ENCODE results near the gene APOA1. TPM values are rescaled to one million over a fixed set of nuclear protein-coding genes. Genes with fewer than 3 reads are reported as not detected.

Gene APOA1
- total RNA-seq, 2 donors from 2014 or later = 91.8 to 120 TPM

DNA sequence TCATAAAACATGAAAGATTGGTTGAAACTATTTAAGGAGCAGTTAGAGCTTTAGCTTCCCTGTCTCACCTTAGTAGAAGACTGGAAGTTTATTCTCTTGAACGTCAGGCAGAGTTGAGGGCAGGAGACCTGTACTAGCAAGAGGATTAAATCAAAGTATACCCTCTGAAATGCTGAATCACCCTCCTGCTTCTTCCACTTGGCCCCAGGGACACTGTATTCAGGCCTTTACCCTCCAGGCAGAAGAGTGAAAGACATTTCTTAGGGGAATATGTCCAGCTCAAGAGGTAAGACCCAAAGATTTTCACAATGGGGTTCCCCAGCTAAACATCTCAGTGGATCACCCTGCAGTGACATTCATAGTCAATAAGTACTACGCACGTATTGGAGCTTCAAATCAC is 26.2 kb downstream of the APOA1 start:
- Mint-ChIP-seq H3K27ac (no peak overlapping the region), H3K36me3 (ENCODE audit: low read depth) (no peaks in the 10 kb centered on the region)
- WGBS, 2 experiments (ENCODE audit: insufficient coverage in 1 of 2, insufficient read length in 1 of 2) = 88 to 91% methylated on average over 3 of the region's 3 CpGs

DNA sequence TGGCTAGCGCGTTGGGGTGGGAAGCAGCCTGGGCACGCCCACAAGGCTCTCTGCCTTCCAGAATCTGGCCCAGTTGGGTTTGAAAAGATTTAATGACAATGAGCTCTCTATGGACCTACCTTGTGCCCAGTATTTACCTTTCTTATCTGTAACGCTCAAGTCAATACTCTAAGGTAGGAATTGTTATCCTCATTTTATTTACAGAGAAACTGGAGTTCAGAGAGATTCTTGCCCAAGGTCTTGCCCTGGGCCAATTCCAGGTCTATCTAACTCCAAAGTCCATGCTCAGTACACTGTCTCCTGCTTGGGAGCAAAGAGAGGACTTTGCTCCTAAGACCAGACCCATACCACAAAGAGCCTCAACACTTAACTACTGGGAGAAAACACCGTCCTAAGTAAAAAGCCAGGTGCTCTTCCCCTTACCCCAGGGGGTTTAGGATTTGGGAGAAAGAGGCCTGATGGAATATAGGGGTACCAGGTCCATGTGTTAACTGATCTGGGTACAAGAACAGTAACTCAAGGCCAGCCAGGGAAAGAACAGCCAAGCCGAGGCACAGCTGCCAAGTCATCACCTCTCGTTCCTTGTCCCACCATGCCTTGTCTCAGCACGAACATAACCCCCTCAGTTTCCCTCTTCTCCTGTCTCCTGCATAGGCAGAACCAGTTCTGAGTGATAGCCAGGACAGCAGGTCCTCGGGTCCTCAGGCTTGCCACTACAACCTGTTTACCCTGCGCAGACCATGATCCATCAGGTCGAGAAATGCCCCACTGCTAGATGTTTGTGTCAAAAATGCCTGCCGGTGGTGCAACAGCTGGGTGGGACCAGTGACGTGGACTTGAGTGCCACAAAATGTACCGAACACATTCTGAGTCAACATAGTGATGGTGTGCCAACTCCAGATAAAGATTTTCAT is 28.9 kb downstream of the APOA1 start:
- H3K9ac ChIP-seq (ENCODE audit: extremely low read depth, low read length, poor library complexity, severe bottlenecking) = no peak overlapping the region
- peak; percentile 18 for DNase-seq
- Mint-ChIP-seq H3K9me3 (no peaks in the 10 kb centered on the region), H3K4me1 (peaks cover 22% of the 10 kb centered on the region), H3K4me3 (no peak overlapping the region), H3K27ac (no peak overlapping the region), H3K36me3 (ENCODE audit: low read depth) (no peaks in the 10 kb centered on the region), H3K27me3 (ENCODE audit: insufficient read depth) (peaks cover 10% of the 10 kb centered on the region)
- 84 to 88% methylated on average over 6 to 14 of the region's 14 CpGs for WGBS, 2 experiments (ENCODE audit: insufficient coverage in 1 of 2, insufficient read length in 1 of 2)
- TF ChIP-seq, protein P1, sequence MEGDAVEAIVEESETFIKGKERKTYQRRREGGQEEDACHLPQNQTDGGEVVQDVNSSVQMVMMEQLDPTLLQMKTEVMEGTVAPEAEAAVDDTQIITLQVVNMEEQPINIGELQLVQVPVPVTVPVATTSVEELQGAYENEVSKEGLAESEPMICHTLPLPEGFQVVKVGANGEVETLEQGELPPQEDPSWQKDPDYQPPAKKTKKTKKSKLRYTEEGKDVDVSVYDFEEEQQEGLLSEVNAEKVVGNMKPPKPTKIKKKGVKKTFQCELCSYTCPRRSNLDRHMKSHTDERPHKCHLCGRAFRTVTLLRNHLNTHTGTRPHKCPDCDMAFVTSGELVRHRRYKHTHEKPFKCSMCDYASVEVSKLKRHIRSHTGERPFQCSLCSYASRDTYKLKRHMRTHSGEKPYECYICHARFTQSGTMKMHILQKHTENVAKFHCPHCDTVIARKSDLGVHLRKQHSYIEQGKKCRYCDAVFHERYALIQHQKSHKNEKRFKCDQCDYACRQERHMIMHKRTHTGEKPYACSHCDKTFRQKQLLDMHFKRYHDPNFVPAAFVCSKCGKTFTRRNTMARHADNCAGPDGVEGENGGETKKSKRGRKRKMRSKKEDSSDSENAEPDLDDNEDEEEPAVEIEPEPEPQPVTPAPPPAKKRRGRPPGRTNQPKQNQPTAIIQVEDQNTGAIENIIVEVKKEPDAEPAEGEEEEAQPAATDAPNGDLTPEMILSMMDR (conservative IDR thresholded peaks at IDR 0.05) = no peak
- H3K36me3 ChIP-seq (ENCODE audit: control insufficient read depth, insufficient read depth, low read length) = no peaks in the 10 kb centered on the region
- peak overlapping the region; percentile 53 for H3K4me3 ChIP-seq (ENCODE audit: low read length)
- H3K9me3 ChIP-seq (ENCODE audit: control insufficient read depth, low read length) = peaks cover 5% of the 10 kb centered on the region
- H3K4me1 ChIP-seq (ENCODE audit: control insufficient read depth, insufficient read depth, low read length) = peaks cover 5% of the 10 kb centered on the region
- no peak overlapping the region for H3K27ac ChIP-seq (ENCODE audit: low read depth, low read length)
- no peaks in the 10 kb centered on the region for H3K27me3 ChIP-seq (ENCODE audit: control insufficient read depth, insufficient read depth, low read length, poor library complexity, severe bottlenecking)

More for the DNA sequence above, 26.2 kb downstream of the APOA1 start:
- Mint-ChIP-seq H3K4me3 (no peak overlapping the region), H3K9me3 (no peaks in the 10 kb centered on the region), H3K4me1 (peaks cover 27% of the 10 kb centered on the region), H3K27me3 (ENCODE audit: insufficient read depth) (peaks cover 2% of the 10 kb centered on the region)
- Histone ChIP-seq H3K27me3 (ENCODE audit: control insufficient read depth, insufficient read depth, low read length, poor library complexity, severe bottlenecking) (no peaks in the 10 kb centered on the region), H3K36me3 (ENCODE audit: control insufficient read depth, insufficient read depth, low read length) (no peaks in the 10 kb centered on the region), H3K9ac (ENCODE audit: extremely low read depth, low read length, poor library complexity, severe bottlenecking) (no peak overlapping the region), H3K27ac (ENCODE audit: low read depth, low read length) (no peak overlapping the region), H3K9me3 (ENCODE audit: control insufficient read depth, low read length) (peaks cover 5% of the 10 kb centered on the region), H3K4me1 (ENCODE audit: control insufficient read depth, insufficient read depth, low read length) (peaks cover 10% of the 10 kb centered on the region), H3K4me3 (ENCODE audit: low read length) (no peak overlapping the region)
- peak; percentile 25 for DNase-seq
- TF ChIP-seq, protein P1 (conservative IDR thresholded peaks at IDR 0.05) = no peak

DNA sequence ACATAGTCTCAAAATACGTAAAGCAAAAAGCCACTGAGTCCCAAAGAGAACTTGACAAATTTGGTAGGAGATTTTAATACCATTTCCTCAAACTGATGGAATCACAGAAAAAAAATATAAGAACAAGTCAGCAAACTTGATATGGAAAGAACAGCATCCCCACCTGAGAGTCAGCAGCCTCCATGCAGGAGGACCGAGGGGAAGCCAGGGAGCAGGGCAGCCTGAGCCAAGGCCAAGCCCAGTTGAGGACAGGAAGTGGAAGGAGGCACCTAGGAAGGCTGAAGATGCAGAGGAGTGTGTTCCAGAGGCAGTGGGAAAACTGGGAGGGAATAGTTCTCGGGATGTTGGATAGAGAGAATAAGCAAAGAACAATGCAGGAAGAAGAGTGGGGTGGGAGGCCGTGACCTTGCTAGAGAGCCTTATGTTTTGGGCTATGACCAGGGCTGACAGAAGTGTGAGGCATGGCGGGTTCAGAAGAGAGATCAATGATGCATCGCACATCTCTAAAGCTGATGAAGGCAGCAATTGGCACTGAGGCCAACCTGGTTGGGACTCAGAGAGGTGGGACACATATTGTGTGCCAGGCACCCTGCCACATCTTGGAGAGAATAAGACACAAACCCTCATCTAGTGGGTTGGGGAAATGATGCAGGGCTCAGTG is 29.7 kb downstream of the APOA1 start:
- Mint-ChIP-seq H3K36me3 (ENCODE audit: low read depth) (no peaks in the 10 kb centered on the region), H3K4me1 (peaks cover 16% of the 10 kb centered on the region), H3K27me3 (ENCODE audit: insufficient read depth) (peaks cover 10% of the 10 kb centered on the region), H3K9me3 (no peaks in the 10 kb centered on the region), H3K4me3 (no peak overlapping the region), H3K27ac (no peak overlapping the region)
- Histone ChIP-seq H3K9me3 (ENCODE audit: control insufficient read depth, low read length) (peaks cover 3% of the 10 kb centered on the region), H3K27me3 (ENCODE audit: control insufficient read depth, insufficient read depth, low read length, poor library complexity, severe bottlenecking) (no peaks in the 10 kb centered on the region), H3K9ac (ENCODE audit: extremely low read depth, low read length, poor library complexity, severe bottlenecking) (no peak overlapping the region), H3K4me3 (ENCODE audit: low read length) (no peak overlapping the region), H3K27ac (ENCODE audit: low read depth, low read length) (no peak overlapping the region), H3K4me1 (ENCODE audit: control insufficient read depth, insufficient read depth, low read length) (peaks cover 5% of the 10 kb centered on the region), H3K36me3 (ENCODE audit: control insufficient read depth, insufficient read depth, low read length) (no peaks in the 10 kb centered on the region)
- WGBS, 2 experiments (ENCODE audit: insufficient coverage in 1 of 2, insufficient read length in 1 of 2) = 95 to 97% methylated on average over 6 of the region's 6 CpGs
- TF ChIP-seq, protein P1 (conservative IDR thresholded peaks at IDR 0.05) = no peak
- DNase-seq = peak; percentile 42
